Upper lobe of left lung (tissue), 4 donors: ENCODE data around the gene TRIM66.

Experiments
- EP300 ChIP-seq, 4 donors: sonication (generic); formaldehyde crosslinking; IDR thresholded peaks; one replicate each; pipeline ENCODE4 v1.5.1; 2017; ENCODE audit warnings: antibody characterized with exemption in 4 of 4, control low read depth in 2 of 4
- POLR2A ChIP-seq, 4 donors: fragments of 450-650 bp; IDR thresholded peaks; one replicate each; pipeline ENCODE4 v1.5.1; 2016 to 2017; ENCODE audit warnings: antibody characterized with exemption in 4 of 4, mild to moderate bottlenecking in 2 of 4
- POLR2AphosphoS5 ChIP-seq, 2 donors: sonication (generic); formaldehyde crosslinking; IDR thresholded peaks; one replicate each; pipeline ENCODE4 v1.5.1; 2017; ENCODE audit warnings: antibody characterized with exemption in 2 of 2
- TF ChIP-seq, protein P1 (sequence below), 6 experiments: fragments of 450-650 bp in 4 of 6; fragments of 200-600 bp in 2 of 6; sonication (generic) in 2 of 6; IDR thresholded peaks; one replicate each; pipeline ENCODE4 v1.5.1; 2016 to 2019; ENCODE audit warnings: antibody characterized with exemption in 6 of 6

- TF ChIP-seq, protein P1, sequence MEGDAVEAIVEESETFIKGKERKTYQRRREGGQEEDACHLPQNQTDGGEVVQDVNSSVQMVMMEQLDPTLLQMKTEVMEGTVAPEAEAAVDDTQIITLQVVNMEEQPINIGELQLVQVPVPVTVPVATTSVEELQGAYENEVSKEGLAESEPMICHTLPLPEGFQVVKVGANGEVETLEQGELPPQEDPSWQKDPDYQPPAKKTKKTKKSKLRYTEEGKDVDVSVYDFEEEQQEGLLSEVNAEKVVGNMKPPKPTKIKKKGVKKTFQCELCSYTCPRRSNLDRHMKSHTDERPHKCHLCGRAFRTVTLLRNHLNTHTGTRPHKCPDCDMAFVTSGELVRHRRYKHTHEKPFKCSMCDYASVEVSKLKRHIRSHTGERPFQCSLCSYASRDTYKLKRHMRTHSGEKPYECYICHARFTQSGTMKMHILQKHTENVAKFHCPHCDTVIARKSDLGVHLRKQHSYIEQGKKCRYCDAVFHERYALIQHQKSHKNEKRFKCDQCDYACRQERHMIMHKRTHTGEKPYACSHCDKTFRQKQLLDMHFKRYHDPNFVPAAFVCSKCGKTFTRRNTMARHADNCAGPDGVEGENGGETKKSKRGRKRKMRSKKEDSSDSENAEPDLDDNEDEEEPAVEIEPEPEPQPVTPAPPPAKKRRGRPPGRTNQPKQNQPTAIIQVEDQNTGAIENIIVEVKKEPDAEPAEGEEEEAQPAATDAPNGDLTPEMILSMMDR (IDR thresholded peaks at IDR 0.05), result no peak
- TF ChIP-seq POLR2A (IDR thresholded peaks at IDR 0.05), result no peak
- no peak for TF ChIP-seq POLR2AphosphoS5 (IDR thresholded peaks at IDR 0.05)
- no peak for TF ChIP-seq EP300 (IDR thresholded peaks at IDR 0.05)
These were observed 28.0 kb downstream of the TRIM66 start for GRCh38 chr11:8654503-8654902.
